Fibroblast of lung (primary cell): ENCODE data around the gene CTNS.

Experiments
- EZH2 ChIP-seq: IDR thresholded peaks from 2 replicates; pipeline ENCODE4 v1.5.1; 2012; ENCODE audit warnings: low read length, control low read depth, mild to moderate bottlenecking; ENCODE audit errors: missing control alignments
- TF ChIP-seq, protein P1 (sequence below), 2 donors: IDR thresholded peaks in 1 of 2; conservative IDR thresholded peaks in 1 of 2; 1 replicate in 1 of 2; 2 replicates in 1 of 2; pipeline ENCODE4 v1.5.1; 2011 to 2012; ENCODE audit warnings: low read length in 2 of 2, control low read depth in 1 of 2, inconsistent platforms in 1 of 2, low read depth in 1 of 2, mild to moderate bottlenecking in 1 of 2

- TF ChIP-seq, protein P1, sequence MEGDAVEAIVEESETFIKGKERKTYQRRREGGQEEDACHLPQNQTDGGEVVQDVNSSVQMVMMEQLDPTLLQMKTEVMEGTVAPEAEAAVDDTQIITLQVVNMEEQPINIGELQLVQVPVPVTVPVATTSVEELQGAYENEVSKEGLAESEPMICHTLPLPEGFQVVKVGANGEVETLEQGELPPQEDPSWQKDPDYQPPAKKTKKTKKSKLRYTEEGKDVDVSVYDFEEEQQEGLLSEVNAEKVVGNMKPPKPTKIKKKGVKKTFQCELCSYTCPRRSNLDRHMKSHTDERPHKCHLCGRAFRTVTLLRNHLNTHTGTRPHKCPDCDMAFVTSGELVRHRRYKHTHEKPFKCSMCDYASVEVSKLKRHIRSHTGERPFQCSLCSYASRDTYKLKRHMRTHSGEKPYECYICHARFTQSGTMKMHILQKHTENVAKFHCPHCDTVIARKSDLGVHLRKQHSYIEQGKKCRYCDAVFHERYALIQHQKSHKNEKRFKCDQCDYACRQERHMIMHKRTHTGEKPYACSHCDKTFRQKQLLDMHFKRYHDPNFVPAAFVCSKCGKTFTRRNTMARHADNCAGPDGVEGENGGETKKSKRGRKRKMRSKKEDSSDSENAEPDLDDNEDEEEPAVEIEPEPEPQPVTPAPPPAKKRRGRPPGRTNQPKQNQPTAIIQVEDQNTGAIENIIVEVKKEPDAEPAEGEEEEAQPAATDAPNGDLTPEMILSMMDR (conservative IDR thresholded peaks at IDR 0.05 in 1 of 2, IDR thresholded peaks at IDR 0.05 in 1 of 2; ENCODE audit: low read depth in 1 of 2, low read length in 2 of 2): no peak
- no peak for TF ChIP-seq EZH2
Observed at GRCh38 chr17:3636908-3637373, 381 bp downstream of the CTNS start.
